ENCODE results near the gene DROSHA. TPM values are rescaled to one million over a fixed set of nuclear protein-coding genes. Genes with fewer than 3 reads are reported as not detected.

The DROSHA gene
- total and polyA plus RNA-seq, 2 of the 8 experiments (the other 6 are each of a cell fraction or from before 2014, with no cell fraction given) = 65.9 to 122 TPM

GRCh38 chr5:31396611-31397295, 135.1 kb downstream of the DROSHA start:
- TF ChIP-seq SUZ12 (IDR thresholded peaks at IDR 0.05; ENCODE audit: low read length) = no peak
- TF ChIP-seq SRF (IDR thresholded peaks at IDR 0.05; ENCODE audit: low read depth, low read length) = no peak
- no peak for TF ChIP-seq CHD2 (IDR thresholded peaks at IDR 0.05; ENCODE audit: low read length)
- TF ChIP-seq NRF1 (IDR thresholded peaks at IDR 0.05; ENCODE audit: low read depth, low read length) = no peak
- TF ChIP-seq POU5F1 (IDR thresholded peaks at IDR 0.05; ENCODE audit: low read depth, low read length) = no peak
- no peak for TF ChIP-seq CBX8 (IDR thresholded peaks at IDR 0.05; ENCODE audit: borderline replicate concordance, low read depth, low read length)
- no peak for TF ChIP-seq RBBP5 (IDR thresholded peaks at IDR 0.05; ENCODE audit: borderline replicate concordance, low read depth, low read length)
- no peak for TF ChIP-seq POLR2A (IDR thresholded peaks at IDR 0.05; ENCODE audit: control extremely low read depth in 1 of 2, low read depth in 2 of 2, low read length in 2 of 2)
- POLR2A ChIA-PET (ENCODE audit: partially characterized antibody) = no interaction called here
- no peak overlapping the region for H4K5ac ChIP-seq (ENCODE audit: insufficient read length, low read depth, low read length)
- no peak for DNase-seq (ENCODE audit: low read depth in 1 of 2, low spot score in 2 of 2)
- no peak overlapping the region for H3K4me3 ChIP-seq (ENCODE audit: extremely low read depth in 1 of 4, insufficient read depth in 2 of 4, low read depth in 3 of 4, low read length in 4 of 4)
- no peak overlapping the region for H2BK15ac ChIP-seq (ENCODE audit: low read length)
- H3K27ac ChIP-seq (ENCODE audit: low read depth, low read length) = no peak overlapping the region
- no peak overlapping the region for H2BK120ac ChIP-seq (replicated peaks; ENCODE audit: low read depth, low read length)
- H3K14ac ChIP-seq (ENCODE audit: insufficient read length) = no peak overlapping the region
- H3K4me2 ChIP-seq (ENCODE audit: insufficient read depth in 1 of 2, low read depth in 2 of 2, low read length in 2 of 2) = no peak overlapping the region
- no peak overlapping the region for H4K91ac ChIP-seq (replicated peaks; ENCODE audit: insufficient read length, low read length)
- H3K9me3 ChIP-seq (ENCODE audit: insufficient read depth in 2 of 2, low read depth in 1 of 2, low read length in 1 of 2) = no peaks in the 10 kb centered on the region
- 87% methylated on average over 12 of the region's 12 CpGs; no CpG with 5 or more reads in 1 of the 2 experiments for WGBS, 2 experiments (ENCODE audit: extremely low coverage in 1 of 2, insufficient coverage in 1 of 2, insufficient read length in 1 of 2, insufficient replicate concordance in 2 of 2, low coverage in 1 of 2, low lambda C conversion rate in 2 of 2, missing lambda C conversion rate in 1 of 2)
- H3K79me2 ChIP-seq (ENCODE audit: control insufficient read depth in 1 of 2, insufficient read depth in 2 of 2, low read length in 2 of 2) = no peaks in the 10 kb centered on the region
- CTCF ChIA-PET (ENCODE audit: partially characterized antibody) = no interaction called here
- no peaks in the 10 kb centered on the region for H3K23me2 ChIP-seq (ENCODE audit: low read depth, low read length)
- H2AFZ ChIP-seq (ENCODE audit: low read length) = no peak overlapping the region
- no peaks in the 10 kb centered on the region for H3K79me1 ChIP-seq (ENCODE audit: low read depth, low read length)
- no peak overlapping the region for H3K18ac ChIP-seq (ENCODE audit: extremely low read depth, low read length)
- H2BK5ac ChIP-seq (ENCODE audit: low read depth, low read length) = no peak overlapping the region
- H3K27me3 ChIP-seq (replicated peaks in 1 of 4; ENCODE audit: control insufficient read depth in 3 of 4, extremely low read depth in 1 of 4, insufficient read depth in 3 of 4, low read length in 3 of 4) = no peaks in the 10 kb centered on the region
- no peak for FAIRE-seq
- no peak overlapping the region for H2AK5ac ChIP-seq (ENCODE audit: low read depth, low read length)
- peaks cover 2 to 3% (median 2%) of the 10 kb centered on the region in 4 experiments; a peak in 4 of 8 replicates for H3K36me3 ChIP-seq (ENCODE audit: control insufficient read depth in 2 of 4, insufficient read depth in 4 of 4, low read length in 3 of 4)
- H3K4ac ChIP-seq (replicated peaks; ENCODE audit: insufficient read length, low read depth, low read length) = no peak overlapping the region
- no peak overlapping the region for H4K8ac ChIP-seq (ENCODE audit: extremely low read depth, insufficient read depth, low read length)
- no peak overlapping the region for H3K23ac ChIP-seq (ENCODE audit: insufficient read length)
- H3K56ac ChIP-seq (replicated peaks; ENCODE audit: insufficient read length, low read depth, low read length) = no peak overlapping the region
- H2BK20ac ChIP-seq (ENCODE audit: low read length) = no peak overlapping the region
- H3K9ac ChIP-seq (replicated peaks in 1 of 4; ENCODE audit: extremely low read depth in 1 of 4, low read depth in 3 of 4, low read length in 3 of 4) = no peak overlapping the region
- no peaks in the 10 kb centered on the region for H4K20me1 ChIP-seq (replicated peaks in 1 of 2; ENCODE audit: control insufficient read depth in 1 of 2, insufficient read depth in 2 of 2, low read length in 2 of 2)
- no peak overlapping the region for H2BK12ac ChIP-seq (ENCODE audit: low read depth, low read length)
- peaks cover 0 to 9% (median 1%) of the 10 kb centered on the region in 4 experiments; a peak in 2 of 7 replicates for H3K4me1 ChIP-seq (replicated peaks in 1 of 4; ENCODE audit: control insufficient read depth in 3 of 4, insufficient read depth in 4 of 4, low read length in 3 of 4)

Data from H1 (cell line).